ENCODE measurements around the gene ONECUT1.
A peak's percentile ranks its signal among the peaks of the same experiment; 100 is the strongest.
"Not testable (repeated sequence)": the region's sequence is repeated elsewhere in the genome, so short reads cannot be mapped to it uniquely, and the experiment has no call there.

ONECUT1 gene

DNA sequence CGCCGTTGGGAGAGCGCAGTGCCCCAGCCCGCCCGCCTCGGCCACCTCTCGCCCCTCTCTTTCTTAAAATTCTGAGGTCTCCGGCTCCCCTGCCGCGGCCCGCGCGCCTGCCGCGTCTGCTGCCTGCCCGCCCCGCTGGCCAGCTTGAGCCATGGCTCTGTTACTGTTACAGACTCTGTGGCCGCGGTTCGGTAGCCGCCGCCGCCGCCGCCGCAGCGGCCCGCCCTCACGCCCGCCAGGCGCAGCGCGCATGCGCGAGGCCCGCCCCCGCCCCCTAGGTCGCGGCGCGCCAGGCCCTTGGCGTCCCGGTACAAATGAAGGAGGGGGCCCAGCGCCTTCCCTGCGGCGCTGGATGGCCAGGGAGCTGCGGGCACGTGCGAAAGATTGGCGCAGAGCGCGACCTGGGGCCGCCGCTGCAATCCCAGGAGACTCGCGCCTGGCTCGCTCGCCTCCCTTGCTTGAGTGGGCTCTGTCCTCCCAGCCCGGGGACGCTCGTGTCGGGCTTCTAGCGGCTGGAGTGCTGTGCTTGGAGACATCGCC is at the start of gene ONECUT1:
Gene ONECUT1, minus strand, starts transcription at position 168 of the 540 bp plus-strand sequence. CDS start 452 bp downstream, outside the sequence.
- H3K4me3 ChIP-seq (ENCODE audit: low read depth, low read length): peak within 1 kb of the TSS; percentile 43
- peak; percentile 62 for DNase-seq (ENCODE audit: low read depth)
- TF ChIP-seq, protein P1, sequence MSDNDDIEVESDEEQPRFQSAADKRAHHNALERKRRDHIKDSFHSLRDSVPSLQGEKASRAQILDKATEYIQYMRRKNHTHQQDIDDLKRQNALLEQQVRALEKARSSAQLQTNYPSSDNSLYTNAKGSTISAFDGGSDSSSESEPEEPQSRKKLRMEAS (IDR thresholded peaks at IDR 0.05; ENCODE audit: low read depth, low read length): no peak
- TF ChIP-seq, protein P2, sequence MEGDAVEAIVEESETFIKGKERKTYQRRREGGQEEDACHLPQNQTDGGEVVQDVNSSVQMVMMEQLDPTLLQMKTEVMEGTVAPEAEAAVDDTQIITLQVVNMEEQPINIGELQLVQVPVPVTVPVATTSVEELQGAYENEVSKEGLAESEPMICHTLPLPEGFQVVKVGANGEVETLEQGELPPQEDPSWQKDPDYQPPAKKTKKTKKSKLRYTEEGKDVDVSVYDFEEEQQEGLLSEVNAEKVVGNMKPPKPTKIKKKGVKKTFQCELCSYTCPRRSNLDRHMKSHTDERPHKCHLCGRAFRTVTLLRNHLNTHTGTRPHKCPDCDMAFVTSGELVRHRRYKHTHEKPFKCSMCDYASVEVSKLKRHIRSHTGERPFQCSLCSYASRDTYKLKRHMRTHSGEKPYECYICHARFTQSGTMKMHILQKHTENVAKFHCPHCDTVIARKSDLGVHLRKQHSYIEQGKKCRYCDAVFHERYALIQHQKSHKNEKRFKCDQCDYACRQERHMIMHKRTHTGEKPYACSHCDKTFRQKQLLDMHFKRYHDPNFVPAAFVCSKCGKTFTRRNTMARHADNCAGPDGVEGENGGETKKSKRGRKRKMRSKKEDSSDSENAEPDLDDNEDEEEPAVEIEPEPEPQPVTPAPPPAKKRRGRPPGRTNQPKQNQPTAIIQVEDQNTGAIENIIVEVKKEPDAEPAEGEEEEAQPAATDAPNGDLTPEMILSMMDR (IDR thresholded peaks at IDR 0.05; ENCODE audit: low read depth, low read length): no peak
- TF ChIP-seq POLR2A (IDR thresholded peaks at IDR 0.05; ENCODE audit: extremely low read depth, insufficient read length): no peak

DNA sequence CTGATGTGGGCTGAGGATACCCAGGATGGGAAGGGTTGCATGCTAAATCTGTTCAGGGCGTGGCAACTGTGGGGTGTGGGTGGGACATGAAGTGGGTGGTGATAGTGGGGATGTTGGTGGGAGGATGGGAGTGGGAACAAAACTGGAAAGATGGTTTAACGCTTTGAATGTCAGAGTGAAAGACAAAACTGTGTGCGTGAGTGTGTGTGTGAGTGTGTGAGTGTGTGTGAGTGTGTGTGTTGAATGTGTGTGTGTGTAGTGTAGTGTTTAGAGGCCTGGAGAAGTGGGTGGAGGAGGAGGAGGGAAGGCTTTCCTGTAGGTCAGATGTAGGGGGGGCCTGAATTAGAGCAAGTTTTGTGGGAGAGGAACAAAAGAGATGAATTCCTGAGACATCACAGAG is 44.2 kb upstream of the ONECUT1 start:
- H3K4me3 ChIP-seq (ENCODE audit: low read depth, low read length): no peak overlapping the region
- TF ChIP-seq MYC (IDR thresholded peaks at IDR 0.05; ENCODE audit: low read depth, low read length): no peak
- TF ChIP-seq, protein P2 (IDR thresholded peaks at IDR 0.05; ENCODE audit: low read depth, low read length): no peak
- TF ChIP-seq POLR2A (IDR thresholded peaks at IDR 0.05; ENCODE audit: extremely low read depth, insufficient read length): no peak
- TF ChIP-seq, protein P1 (IDR thresholded peaks at IDR 0.05; ENCODE audit: low read depth, low read length): no peak
- no peak for DNase-seq (ENCODE audit: low read depth)

DNA sequence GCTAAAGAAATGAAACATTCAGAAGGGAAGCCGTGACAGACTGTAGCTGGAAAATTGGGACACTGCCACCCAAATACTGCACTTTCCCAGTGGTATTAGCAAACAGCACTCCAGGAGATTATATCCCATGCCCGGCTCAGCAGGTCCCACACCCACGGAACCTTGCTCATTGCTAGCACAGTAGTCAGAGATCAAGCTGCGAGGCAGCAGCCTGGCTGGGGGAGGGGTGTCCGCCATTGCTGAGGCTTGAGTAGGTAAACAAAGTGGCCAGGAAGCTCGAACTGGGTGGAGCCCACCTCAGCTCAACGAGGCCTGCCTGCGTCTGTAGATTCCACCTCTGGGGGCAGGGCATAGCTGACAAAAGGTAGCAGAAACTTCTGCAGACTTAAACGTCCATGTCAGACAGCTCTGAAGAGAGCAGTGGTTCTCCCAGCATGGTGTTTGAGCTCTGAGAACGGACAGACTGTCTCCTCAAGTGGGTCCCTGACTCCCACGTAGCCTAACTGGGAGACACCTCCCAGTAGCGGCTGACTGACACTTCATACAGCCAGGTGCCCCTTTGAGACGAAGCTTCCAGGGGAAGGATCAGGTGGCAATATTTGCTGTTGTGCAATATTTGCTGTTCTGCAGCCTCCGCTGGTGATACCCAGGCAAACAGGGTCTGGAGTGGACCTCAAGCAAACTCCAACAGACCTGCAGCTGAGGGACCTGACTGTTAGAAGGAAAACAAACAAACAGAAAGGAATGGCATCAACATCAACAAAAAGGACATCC is 34.2 kb upstream of the ONECUT1 start:
- H3K4me3 ChIP-seq (ENCODE audit: low read depth, low read length); DNase-seq (ENCODE audit: low read depth): not testable (repeated sequence)

DNA sequence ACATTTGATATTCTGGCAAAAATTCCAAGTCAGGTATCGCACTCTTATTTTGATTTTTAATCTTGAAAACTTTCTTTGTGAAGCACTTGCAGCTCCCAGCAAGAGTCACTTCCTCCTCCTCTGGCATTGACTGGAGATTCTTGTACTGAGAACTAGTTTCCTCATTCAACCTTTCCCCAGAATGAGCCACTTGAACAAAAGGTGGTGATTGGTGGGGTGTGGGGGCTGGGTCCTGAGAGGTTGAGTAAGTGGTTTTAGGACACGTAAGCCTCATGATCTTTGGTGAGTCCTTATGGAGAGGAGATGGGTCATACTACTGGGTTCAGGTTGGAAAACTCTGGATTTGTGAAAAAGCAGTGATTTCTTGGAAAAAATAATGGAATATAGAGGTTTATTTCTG is 32.3 kb upstream of the ONECUT1 start:
- TF ChIP-seq MYC (IDR thresholded peaks at IDR 0.05; ENCODE audit: low read depth, low read length) (no peak), POLR2A (IDR thresholded peaks at IDR 0.05; ENCODE audit: extremely low read depth, insufficient read length) (no peak)
- TF ChIP-seq, protein P1 (IDR thresholded peaks at IDR 0.05; ENCODE audit: low read depth, low read length): no peak
- TF ChIP-seq, protein P2 (IDR thresholded peaks at IDR 0.05; ENCODE audit: low read depth, low read length): no peak
- no peak for DNase-seq (ENCODE audit: low read depth)
- no peak overlapping the region for H3K4me3 ChIP-seq (ENCODE audit: low read depth, low read length)

DNA sequence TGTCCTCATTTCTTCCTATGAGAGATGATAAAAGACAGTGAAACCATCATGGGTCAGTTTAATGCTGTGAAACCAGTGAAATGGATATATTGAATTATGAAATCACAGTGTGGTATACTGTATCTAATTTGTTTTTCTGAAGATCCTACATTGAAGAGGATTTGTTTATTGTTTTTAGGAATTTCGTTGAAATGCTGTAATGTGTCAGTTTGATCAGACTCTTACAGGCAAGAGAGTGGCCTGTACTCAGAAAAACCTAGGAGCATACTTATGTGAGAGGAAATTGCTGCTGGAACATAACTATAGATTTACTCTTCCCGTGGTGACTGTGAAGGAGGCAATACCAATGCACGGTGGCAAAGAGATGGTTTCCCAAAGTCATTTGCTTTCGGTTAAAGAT is 29.1 kb upstream of the ONECUT1 start:
- TF ChIP-seq, protein P2 (IDR thresholded peaks at IDR 0.05; ENCODE audit: low read depth, low read length): no peak
- no peak for TF ChIP-seq MYC (IDR thresholded peaks at IDR 0.05; ENCODE audit: low read depth, low read length)
- no peak for TF ChIP-seq POLR2A (IDR thresholded peaks at IDR 0.05; ENCODE audit: extremely low read depth, insufficient read length)
- no peak for DNase-seq (ENCODE audit: low read depth)
- no peak overlapping the region for H3K4me3 ChIP-seq (ENCODE audit: low read depth, low read length)

DNA sequence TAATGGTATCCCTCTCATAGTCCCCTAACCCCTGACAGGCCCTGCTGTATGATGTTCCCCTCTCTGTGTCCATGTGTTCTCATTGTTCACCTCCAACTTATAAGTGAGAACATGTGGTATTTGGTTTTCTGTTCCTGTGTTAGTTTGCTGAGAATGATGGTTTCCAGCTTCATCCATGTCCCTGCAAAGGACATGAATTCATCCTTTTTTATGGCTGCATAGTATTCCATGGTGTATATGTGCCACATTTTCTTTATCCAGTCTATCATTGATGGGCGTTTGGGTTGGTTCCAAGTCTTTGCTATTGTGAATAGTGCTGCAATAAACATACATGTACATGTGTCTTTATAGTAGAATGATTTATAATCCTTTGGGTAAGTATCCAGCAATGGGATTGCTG is 25.8 kb upstream of the ONECUT1 start:
- not testable (repeated sequence) for DNase-seq (ENCODE audit: low read depth); H3K4me3 ChIP-seq (ENCODE audit: low read depth, low read length)

DNA sequence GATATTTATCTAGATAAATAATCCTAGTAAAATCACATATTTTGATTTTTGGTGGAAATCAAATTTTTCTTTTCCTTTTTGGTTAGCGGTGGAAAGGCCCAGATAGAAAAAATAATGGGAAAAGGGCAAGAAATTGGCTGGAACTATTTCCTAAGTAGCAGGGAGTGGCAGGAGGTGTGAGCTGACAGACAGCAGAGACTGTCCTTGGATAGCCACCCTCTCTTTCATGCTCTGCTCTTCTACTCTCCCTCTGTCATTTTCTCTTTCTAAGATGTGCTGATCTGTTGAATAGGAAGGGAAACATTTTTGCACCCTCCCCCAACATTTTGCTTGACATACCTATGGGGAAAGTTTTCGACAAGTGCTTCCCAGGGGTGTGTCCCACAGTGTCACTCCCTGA is 18.9 kb upstream of the ONECUT1 start:
- no peak for DNase-seq (ENCODE audit: low read depth)
- H3K4me3 ChIP-seq (ENCODE audit: low read depth, low read length): no peak overlapping the region
- TF ChIP-seq, protein P2 (IDR thresholded peaks at IDR 0.05; ENCODE audit: low read depth, low read length): no peak
- TF ChIP-seq MYC (IDR thresholded peaks at IDR 0.05; ENCODE audit: low read depth, low read length) (no peak), POLR2A (IDR thresholded peaks at IDR 0.05; ENCODE audit: extremely low read depth, insufficient read length) (no peak)
- TF ChIP-seq, protein P1 (IDR thresholded peaks at IDR 0.05; ENCODE audit: low read depth, low read length): no peak
